ENCODE results near the gene EDC3. TPM values are rescaled to one million over a fixed set of nuclear protein-coding genes. Genes with fewer than 3 reads are reported as not detected.
"Not testable (repeated sequence)": the region's sequence is repeated elsewhere in the genome, so short reads cannot be mapped to it uniquely, and the experiment has no call there.

The EDC3 gene
- total and polyA plus RNA-seq, 9 donors: 11.0 to 32.5 (median 27.1) TPM

DNA sequence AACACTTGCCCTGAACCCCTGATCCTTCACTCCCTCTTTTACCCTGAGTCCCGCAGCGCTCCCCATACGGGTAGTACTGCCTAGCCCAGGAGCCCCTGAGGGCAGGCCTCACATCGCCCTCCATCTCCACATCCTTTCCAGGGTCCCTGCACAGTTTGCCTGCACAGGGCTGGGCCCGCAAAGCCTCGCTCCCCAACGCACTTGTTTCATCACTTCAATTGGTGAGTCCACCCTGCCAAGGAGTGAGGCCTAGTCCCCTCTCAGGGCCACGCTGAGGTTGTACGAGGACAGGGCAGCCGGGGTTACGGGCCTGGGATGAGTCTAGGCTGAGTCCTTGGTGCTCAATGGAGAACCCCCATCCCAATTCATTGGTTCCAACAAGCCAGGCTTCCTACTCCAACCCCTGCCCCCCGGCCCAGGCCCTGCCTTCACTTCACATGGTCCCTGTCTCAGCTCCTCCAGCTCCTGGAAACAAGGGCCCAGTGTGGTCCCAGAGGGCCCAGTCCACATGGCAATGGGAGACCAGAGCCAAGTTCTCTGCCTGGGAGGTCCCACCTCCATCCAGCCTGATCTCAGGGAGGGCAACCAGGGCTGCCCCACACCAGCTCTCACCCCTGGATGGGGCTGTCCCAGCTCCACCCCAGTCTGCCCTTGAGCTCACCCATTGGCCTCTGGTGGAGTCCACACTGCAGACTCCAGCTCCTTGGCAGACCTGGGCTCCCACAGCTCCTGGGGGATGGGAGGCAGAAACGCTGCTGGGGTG, 92.6 kb downstream of the EDC3 start:
- Histone ChIP-seq H3K36me3 (ENCODE audit: control insufficient read depth, insufficient read depth, low read length) (no peaks in the 10 kb centered on the region), H3K9me3 (replicated peaks; ENCODE audit: control insufficient read depth, low read depth, low read length) (no peaks in the 10 kb centered on the region), H3K4me3 (ENCODE audit: low read length) (no peak overlapping the region), H3K4me1 (ENCODE audit: control insufficient read depth, insufficient read depth, low read length) (peaks cover 14% of the 10 kb centered on the region), H3K27me3 (ENCODE audit: control insufficient read depth, insufficient read depth, low read length) (peaks cover 4% of the 10 kb centered on the region), H3K27ac (ENCODE audit: low read length) (no peak overlapping the region)
- WGBS (ENCODE audit: insufficient coverage): 88% methylated on average over 13 of the region's 13 CpGs
- no peak for DNase-seq

DNA sequence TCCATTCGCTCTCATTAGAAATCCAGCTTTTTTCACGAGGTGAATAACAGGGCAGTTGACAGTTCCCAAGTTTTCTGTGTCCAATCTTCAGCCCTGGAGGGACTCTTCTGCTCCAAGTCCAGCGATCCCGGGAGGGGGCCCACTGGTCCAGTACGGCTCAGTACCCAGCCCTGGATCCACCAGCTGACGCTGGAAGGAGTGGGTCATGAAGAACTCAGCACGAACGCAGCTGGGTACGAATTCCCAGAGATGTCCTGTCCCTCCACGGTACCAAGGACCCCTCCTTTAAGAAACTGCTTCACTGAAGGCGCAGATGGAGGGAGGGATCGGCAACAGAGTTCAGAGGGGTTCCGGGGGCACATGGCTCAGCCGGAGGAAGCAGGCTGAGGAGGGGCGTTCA, 96.7 kb downstream of the EDC3 start:
- no peak for DNase-seq
- Histone ChIP-seq H3K4me1 (ENCODE audit: control insufficient read depth, insufficient read depth, low read length) (peaks cover 18% of the 10 kb centered on the region), H3K36me3 (ENCODE audit: control insufficient read depth, insufficient read depth, low read length) (peaks cover 4% of the 10 kb centered on the region), H3K27me3 (ENCODE audit: control insufficient read depth, insufficient read depth, low read length) (no peaks in the 10 kb centered on the region), H3K27ac (ENCODE audit: low read length) (no peak overlapping the region), H3K9me3 (replicated peaks; ENCODE audit: control insufficient read depth, low read depth, low read length) (no peaks in the 10 kb centered on the region), H3K4me3 (ENCODE audit: low read length) (peak overlapping the region; percentile 71)
- 62% methylated on average over 14 of the region's 15 CpGs for WGBS (ENCODE audit: insufficient coverage)

DNA sequence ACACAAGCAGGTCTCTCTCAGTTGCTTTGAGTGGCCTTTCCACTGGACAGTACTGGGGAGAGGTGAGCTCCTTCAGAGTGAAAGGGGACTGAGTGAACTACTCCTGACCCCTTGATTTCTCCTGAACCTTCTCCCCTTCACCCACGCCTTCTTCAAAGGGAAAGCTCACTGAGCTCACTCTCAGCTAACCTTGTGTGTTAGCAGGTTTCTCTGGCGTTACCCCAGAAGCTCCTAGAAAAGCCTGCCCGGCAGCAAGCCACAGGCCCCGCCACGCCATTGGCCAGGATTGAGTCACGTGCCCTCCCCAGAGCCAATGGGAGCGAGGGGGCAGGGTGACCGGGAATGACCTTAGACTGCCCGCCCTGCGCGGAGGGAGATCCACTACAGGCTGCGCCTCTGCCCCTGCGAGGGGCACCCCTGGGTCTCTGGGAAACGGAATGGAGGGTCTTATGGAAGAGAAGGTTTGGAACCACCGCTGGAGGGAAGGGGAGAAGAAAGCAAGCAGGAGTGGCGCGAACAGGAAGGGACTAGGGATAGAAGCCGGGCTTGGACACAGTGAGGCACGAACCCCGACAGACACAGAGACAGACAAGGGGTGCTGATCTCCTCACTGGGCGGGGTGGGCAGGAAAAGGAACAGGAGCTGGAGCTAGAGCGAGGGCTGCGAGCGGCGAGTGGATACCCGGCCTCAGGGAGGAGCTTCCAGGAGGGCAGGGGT, 97.5 kb downstream of the EDC3 start:
- Histone ChIP-seq H3K36me3 (ENCODE audit: control insufficient read depth, insufficient read depth, low read length) (peaks cover 6% of the 10 kb centered on the region), H3K27me3 (ENCODE audit: control insufficient read depth, insufficient read depth, low read length) (no peaks in the 10 kb centered on the region), H3K4me1 (ENCODE audit: control insufficient read depth, insufficient read depth, low read length) (peaks cover 18% of the 10 kb centered on the region), H3K4me3 (ENCODE audit: low read length) (peak overlapping the region; percentile 71), H3K27ac (ENCODE audit: low read length) (peak overlapping the region; percentile 81), H3K9me3 (replicated peaks; ENCODE audit: control insufficient read depth, low read depth, low read length) (no peaks in the 10 kb centered on the region)
- 1% methylated on average over 25 of the region's 26 CpGs for WGBS (ENCODE audit: insufficient coverage)
- DNase-seq: peak; percentile 96

DNA sequence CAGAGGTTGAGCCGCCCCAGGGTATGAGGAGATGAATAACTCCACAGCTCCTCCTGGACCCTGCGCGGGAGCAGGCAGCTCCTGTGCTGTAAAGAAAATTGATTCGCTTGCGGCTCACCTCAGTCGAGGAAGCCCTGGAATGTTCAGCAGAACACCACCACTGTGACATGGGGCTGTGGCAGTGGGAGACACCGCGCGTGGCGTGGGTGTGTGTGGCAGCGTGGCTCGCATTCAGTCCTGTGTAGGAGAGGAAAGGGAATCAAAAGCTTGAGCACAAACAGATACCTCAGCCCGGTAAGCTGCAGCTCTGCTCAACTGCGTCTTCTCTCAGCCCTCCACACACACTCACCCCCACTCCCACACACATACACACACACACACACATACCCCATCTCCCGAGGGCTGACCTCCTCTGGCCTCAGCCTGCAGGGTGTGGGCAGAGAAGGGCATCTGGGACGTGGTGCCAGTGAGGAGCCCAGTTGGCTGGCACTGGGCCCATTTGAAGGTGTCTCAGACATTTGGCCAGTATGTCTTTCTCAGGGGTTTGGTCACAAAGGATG, 98.6 kb downstream of the EDC3 start:
- H3K4me3 ChIP-seq (ENCODE audit: low read length); DNase-seq; H3K27me3 ChIP-seq (ENCODE audit: control insufficient read depth, insufficient read depth, low read length); H3K9me3 ChIP-seq (replicated peaks; ENCODE audit: control insufficient read depth, low read depth, low read length); H3K27ac ChIP-seq (ENCODE audit: low read length): not testable (repeated sequence)
- Histone ChIP-seq H3K4me1 (ENCODE audit: control insufficient read depth, insufficient read depth, low read length) (peaks cover 18% of the 10 kb centered on the region), H3K36me3 (ENCODE audit: control insufficient read depth, insufficient read depth, low read length) (peaks cover 15% of the 10 kb centered on the region)
- 95% methylated on average over 9 of the region's 16 CpGs for WGBS (ENCODE audit: insufficient coverage)

DNA sequence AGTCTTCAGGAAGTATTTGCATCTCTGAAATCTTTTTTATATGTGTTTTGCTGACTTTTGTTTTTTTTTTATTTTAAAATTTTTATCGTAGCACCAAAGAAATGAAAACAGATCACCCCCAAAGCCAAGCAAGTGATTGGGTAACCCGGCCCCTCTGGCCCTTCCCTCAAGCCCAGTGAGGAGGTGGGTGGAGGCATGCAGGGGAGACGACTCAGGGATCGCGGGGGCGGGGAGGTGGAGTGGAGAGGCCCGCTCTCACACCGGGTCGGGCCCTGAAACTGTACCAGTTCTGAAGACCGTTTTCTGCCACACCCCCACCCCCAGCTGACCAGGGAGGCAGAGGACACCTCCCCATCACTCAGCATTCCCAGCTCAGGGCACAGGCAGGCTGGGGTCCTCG, 99.1 kb downstream of the EDC3 start:
- peaks cover 18% of the 10 kb centered on the region for H3K4me1 ChIP-seq (ENCODE audit: control insufficient read depth, insufficient read depth, low read length)
- H3K27me3 ChIP-seq (ENCODE audit: control insufficient read depth, insufficient read depth, low read length); DNase-seq; H3K9me3 ChIP-seq (replicated peaks; ENCODE audit: control insufficient read depth, low read depth, low read length); H3K4me3 ChIP-seq (ENCODE audit: low read length); H3K27ac ChIP-seq (ENCODE audit: low read length): not testable (repeated sequence)
- WGBS (ENCODE audit: insufficient coverage): no CpG with 5 or more reads among the region's 11 CpGs
- H3K36me3 ChIP-seq (ENCODE audit: control insufficient read depth, insufficient read depth, low read length): peaks cover 20% of the 10 kb centered on the region

DNA sequence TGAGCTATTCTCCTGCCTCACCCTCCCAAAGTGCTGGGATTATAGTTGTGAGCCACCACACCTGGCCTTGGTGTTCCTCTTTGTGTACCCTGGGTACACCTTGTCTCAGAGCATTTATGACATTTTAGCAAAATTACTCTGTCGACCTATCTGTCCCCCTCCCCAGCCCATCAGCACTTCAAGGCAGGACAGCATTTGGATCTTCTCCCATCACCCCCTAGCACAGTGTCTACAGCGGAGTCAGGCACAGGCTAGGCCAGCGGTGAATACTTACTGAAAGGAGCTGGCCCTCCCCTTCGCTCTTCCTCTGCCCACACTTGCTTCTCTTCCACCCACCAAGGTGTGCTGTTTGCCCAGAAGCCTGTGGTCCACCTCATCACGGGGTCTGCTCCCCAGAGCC, 100.6 kb downstream of the EDC3 start:
- no peak for DNase-seq
- H3K9me3 ChIP-seq (replicated peaks; ENCODE audit: control insufficient read depth, low read depth, low read length): no peaks in the 10 kb centered on the region
- WGBS (ENCODE audit: insufficient coverage): 94% methylated on average over 3 of the region's 5 CpGs
- no peak overlapping the region for H3K27ac ChIP-seq (ENCODE audit: low read length)
- H3K4me3 ChIP-seq (ENCODE audit: low read length): no peak overlapping the region
- H3K4me1 ChIP-seq (ENCODE audit: control insufficient read depth, insufficient read depth, low read length): peaks cover 18% of the 10 kb centered on the region
- no peaks in the 10 kb centered on the region for H3K27me3 ChIP-seq (ENCODE audit: control insufficient read depth, insufficient read depth, low read length)
- H3K36me3 ChIP-seq (ENCODE audit: control insufficient read depth, insufficient read depth, low read length): peaks cover 34% of the 10 kb centered on the region

DNA sequence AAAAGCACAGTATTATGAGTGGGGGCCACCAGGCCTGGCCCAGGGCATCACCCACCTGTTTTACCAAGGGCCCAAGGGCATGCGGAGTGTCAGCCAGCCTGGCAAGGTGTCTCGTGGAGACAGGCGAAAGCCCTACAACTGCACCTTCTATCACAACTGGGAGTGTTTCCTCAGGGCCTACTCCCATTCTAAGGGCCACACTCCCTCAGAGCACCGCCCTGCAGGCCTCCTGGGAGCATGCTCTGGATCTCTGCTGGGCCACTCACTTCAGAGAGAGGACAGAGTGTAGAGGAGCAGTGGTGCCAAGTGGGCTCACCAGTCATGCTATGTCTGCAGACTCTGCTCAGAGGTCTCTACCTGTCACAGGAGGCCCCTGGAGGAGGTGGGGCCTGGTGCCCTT, 101.4 kb downstream of the EDC3 start:
- no peak for DNase-seq
- Histone ChIP-seq H3K36me3 (ENCODE audit: control insufficient read depth, insufficient read depth, low read length) (peaks cover 41% of the 10 kb centered on the region), H3K27ac (ENCODE audit: low read length) (no peak overlapping the region), H3K4me1 (ENCODE audit: control insufficient read depth, insufficient read depth, low read length) (peaks cover 13% of the 10 kb centered on the region), H3K9me3 (replicated peaks; ENCODE audit: control insufficient read depth, low read depth, low read length) (no peaks in the 10 kb centered on the region), H3K27me3 (ENCODE audit: control insufficient read depth, insufficient read depth, low read length) (no peaks in the 10 kb centered on the region), H3K4me3 (ENCODE audit: low read length) (no peak overlapping the region)
- WGBS (ENCODE audit: insufficient coverage): 100% methylated on average over 2 of the region's 4 CpGs

DNA sequence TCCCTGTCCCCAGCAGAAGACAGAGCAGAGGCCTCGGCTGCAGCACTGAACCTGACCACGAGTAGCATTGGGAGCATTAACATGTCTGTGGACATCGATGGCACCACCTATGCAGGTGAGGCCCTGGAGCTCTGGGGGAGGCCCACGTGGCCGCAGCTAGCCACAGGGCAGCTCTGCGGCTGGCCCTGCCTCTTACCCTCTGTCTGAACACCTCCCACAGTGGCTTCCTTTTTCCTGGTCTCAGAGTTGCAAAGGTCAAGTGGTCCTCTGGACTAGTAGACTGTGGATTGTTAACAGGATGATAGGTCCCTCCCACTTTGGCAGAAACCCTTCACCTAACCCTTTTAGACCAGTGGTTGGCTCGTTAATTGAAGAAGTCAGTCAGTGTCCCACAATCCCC, 102.7 kb downstream of the EDC3 start:
- H3K9me3 ChIP-seq (replicated peaks; ENCODE audit: control insufficient read depth, low read depth, low read length): no peaks in the 10 kb centered on the region
- H3K36me3 ChIP-seq (ENCODE audit: control insufficient read depth, insufficient read depth, low read length): peaks cover 42% of the 10 kb centered on the region
- 92% methylated on average over 6 of the region's 7 CpGs for WGBS (ENCODE audit: insufficient coverage)
- DNase-seq: no peak
- H3K27ac ChIP-seq (ENCODE audit: low read length): no peak overlapping the region
- H3K27me3 ChIP-seq (ENCODE audit: control insufficient read depth, insufficient read depth, low read length): no peaks in the 10 kb centered on the region
- H3K4me1 ChIP-seq (ENCODE audit: control insufficient read depth, insufficient read depth, low read length): peaks cover 6% of the 10 kb centered on the region
- no peak overlapping the region for H3K4me3 ChIP-seq (ENCODE audit: low read length)

DNA sequence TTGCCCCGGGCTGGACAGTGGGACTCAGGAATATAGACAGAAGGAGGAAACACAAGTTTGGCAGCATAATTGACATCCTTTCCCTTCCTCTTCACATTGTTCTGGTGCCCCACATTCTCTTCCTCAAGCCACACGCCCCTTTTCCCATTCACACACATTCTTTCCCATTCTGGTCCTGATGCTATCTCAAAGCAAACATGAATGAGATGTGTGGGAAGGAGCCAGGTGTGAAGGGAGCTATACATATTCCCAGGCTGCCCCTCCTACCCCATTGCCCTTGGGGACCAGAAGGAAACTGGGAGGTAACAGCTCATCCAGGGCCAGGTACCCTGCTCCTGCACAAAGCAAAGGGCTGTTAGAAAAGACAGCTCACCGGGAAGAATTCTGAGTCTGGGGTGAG, 103.6 kb downstream of the EDC3 start:
- no peaks in the 10 kb centered on the region for H3K27me3 ChIP-seq (ENCODE audit: control insufficient read depth, insufficient read depth, low read length)
- WGBS (ENCODE audit: insufficient coverage): 82% methylated on average over 1 of the region's 3 CpGs
- peaks cover 2% of the 10 kb centered on the region for H3K4me1 ChIP-seq (ENCODE audit: control insufficient read depth, insufficient read depth, low read length)

DNA sequence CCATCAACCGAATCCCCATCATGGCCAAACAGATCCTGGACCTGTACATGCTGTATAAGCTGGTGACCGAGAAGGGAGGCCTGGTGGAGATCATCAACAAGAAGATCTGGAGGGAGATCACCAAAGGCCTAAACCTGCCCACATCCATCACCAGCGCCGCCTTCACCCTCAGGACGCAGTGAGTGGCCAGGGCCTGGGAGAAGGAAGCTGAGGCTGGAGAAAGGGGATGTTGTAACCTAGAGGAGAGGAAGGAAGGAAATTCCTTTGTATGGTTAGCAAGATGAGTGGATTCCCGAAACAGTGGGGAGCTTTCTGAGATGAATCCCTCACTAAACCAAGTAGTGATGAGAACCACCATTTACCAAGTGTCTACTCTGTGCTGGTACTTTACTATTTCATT, 106.0 kb downstream of the EDC3 start:
- no peak for DNase-seq
- Histone ChIP-seq H3K27me3 (ENCODE audit: control insufficient read depth, insufficient read depth, low read length) (no peaks in the 10 kb centered on the region), H3K36me3 (ENCODE audit: control insufficient read depth, insufficient read depth, low read length) (peaks cover 46% of the 10 kb centered on the region), H3K4me1 (ENCODE audit: control insufficient read depth, insufficient read depth, low read length) (peaks cover 5% of the 10 kb centered on the region), H3K9me3 (replicated peaks; ENCODE audit: control insufficient read depth, low read depth, low read length) (no peaks in the 10 kb centered on the region), H3K27ac (ENCODE audit: low read length) (no peak overlapping the region), H3K4me3 (ENCODE audit: low read length) (no peak overlapping the region)
- WGBS (ENCODE audit: insufficient coverage): 71% methylated on average over 1 of the region's 6 CpGs

More for the DNA sequence above, 103.6 kb downstream of the EDC3 start:
- Histone ChIP-seq H3K36me3 (ENCODE audit: control insufficient read depth, insufficient read depth, low read length) (peaks cover 42% of the 10 kb centered on the region), H3K4me3 (ENCODE audit: low read length) (no peak overlapping the region), H3K27ac (ENCODE audit: low read length) (no peak overlapping the region), H3K9me3 (replicated peaks; ENCODE audit: control insufficient read depth, low read depth, low read length) (no peaks in the 10 kb centered on the region)
- DNase-seq: no peak

Measured in muscle of leg (tissue), 11 donors.